ENCODE measurements around the gene ZSCAN1. TPM values are rescaled to one million over a fixed set of nuclear protein-coding genes. Genes with fewer than 3 reads are reported as not detected.
A peak's percentile ranks its signal among the peaks of the same experiment; 100 is the strongest.

ZSCAN1 gene
- total RNA-seq, 1 donor = not detected

DNA sequence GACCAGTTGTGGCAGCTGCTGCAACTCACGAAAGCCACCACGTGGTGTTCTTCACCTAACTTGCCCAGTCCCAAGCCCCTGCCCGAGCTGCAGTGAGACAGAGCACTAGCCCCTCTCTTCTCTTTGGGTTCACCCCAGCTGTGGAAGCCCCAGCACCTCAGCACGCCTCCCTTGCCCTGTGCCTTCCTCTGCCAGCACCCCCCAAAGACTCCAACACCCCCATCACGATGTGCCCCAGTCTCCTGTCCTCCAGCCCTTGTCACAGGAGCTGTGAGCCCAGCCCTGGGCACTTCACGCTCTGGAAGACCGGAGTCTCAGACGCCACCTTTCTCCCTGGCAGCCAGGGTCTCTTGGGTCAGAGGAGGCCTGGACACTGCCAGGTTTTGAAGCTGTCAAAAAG is 23.0 kb downstream of the ZSCAN1 start:
- no peak overlapping the region for H3K4me3 ChIP-seq (ENCODE audit: low read depth, low read length)
- TF ChIP-seq, protein P1, sequence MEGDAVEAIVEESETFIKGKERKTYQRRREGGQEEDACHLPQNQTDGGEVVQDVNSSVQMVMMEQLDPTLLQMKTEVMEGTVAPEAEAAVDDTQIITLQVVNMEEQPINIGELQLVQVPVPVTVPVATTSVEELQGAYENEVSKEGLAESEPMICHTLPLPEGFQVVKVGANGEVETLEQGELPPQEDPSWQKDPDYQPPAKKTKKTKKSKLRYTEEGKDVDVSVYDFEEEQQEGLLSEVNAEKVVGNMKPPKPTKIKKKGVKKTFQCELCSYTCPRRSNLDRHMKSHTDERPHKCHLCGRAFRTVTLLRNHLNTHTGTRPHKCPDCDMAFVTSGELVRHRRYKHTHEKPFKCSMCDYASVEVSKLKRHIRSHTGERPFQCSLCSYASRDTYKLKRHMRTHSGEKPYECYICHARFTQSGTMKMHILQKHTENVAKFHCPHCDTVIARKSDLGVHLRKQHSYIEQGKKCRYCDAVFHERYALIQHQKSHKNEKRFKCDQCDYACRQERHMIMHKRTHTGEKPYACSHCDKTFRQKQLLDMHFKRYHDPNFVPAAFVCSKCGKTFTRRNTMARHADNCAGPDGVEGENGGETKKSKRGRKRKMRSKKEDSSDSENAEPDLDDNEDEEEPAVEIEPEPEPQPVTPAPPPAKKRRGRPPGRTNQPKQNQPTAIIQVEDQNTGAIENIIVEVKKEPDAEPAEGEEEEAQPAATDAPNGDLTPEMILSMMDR (IDR thresholded peaks at IDR 0.05; ENCODE audit: insufficient read depth, low read length) = no peak
- DNase-seq (ENCODE audit: low read depth) = no peak

DNA sequence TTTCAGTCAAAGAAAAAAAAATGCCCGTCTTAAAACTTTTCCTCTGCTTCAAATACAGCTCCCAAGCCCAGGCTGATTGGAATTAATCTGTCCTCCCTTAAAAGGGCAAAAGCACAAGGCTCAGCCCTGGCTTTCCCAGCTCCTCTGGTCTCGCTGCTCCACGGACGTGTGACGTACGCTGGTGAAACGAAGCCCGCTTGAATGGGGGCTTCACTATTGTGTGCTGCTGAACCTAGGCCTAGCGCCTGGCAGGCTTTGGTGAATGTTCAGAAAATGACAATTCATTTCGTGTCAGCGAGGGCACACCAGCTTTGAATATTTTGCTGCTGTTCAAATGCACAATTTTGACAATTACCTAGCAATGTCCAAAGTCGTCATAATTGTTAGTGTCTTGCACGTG is 24.6 kb downstream of the ZSCAN1 start:
- H3K4me3 ChIP-seq (ENCODE audit: low read depth, low read length) = no peak overlapping the region
- TF ChIP-seq, protein P1 (IDR thresholded peaks at IDR 0.05; ENCODE audit: insufficient read depth, low read length) = no peak
- no peak for DNase-seq (ENCODE audit: low read depth)

DNA sequence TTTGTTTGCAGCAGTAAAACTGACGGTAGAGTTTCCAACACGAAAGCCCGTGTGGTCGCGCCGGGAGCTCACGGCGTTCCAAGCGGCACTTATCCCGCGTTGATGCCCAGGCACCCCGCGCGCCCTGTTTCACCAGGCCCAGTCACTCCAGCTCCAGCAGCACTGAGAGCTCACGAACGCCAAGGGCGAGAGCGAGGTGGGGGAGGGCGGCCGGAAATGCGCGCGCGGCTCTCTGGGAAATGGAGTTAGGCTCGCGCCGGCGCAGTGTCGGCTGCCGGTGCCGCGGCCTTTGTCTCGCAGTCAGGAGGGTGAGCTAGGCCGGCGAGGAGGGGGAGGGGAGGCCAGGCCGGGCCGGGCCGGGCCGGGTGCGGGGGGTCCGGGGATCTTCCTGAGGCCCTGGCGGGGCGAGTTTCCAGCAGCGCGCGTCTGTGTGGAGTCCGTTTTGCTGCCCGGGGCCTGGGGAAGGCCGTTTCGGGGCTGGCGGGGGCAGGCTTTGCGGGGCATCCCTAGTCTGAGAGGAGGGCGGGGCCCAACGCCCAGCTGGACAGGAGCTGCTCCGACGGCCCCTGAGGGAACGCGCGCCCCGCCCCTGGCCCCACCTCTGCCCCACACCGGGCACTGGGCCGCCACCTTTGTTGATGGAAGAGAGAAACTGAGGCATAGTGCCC is 25.3 kb downstream of the ZSCAN1 start, which contains the start of gene ZNF135:
TSS of gene ZNF135 (plus strand) at position 280 of the 668 bp plus-strand sequence. CDS start 721 bp downstream, outside the sequence.
- peak; percentile 66 for DNase-seq (ENCODE audit: low read depth)
- TF ChIP-seq, protein P1 (IDR thresholded peaks at IDR 0.05; ENCODE audit: insufficient read depth, low read length) = no peak

DNA sequence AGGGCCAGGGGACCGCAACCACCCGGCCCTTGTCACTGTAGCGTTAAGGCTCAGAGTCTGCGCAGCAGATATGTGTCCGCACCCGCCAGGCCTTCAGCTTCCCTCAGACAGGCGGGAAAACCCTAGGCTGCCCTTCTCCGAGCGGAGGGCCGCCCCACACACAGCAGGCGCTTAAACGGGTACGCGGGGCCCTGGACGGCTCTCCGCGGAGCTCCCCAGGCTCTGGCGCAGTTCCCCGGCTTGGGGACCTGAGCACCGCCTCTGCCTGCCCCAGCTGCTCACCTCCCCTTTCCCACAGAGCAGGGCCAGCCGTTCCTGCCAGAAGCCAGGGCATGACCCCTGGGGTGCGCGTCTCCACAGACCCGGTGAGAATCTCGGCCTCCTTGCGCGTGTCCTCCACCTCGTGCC is 25.9 kb downstream of the ZSCAN1 start:
- no peak for DNase-seq (ENCODE audit: low read depth)
- TF ChIP-seq, protein P1 (IDR thresholded peaks at IDR 0.05; ENCODE audit: insufficient read depth, low read length) = no peak

More for the DNA sequence above, 25.3 kb downstream of the ZSCAN1 start, which contains the start of gene ZNF135:
- peak within 1 kb of the TSS; percentile 58 for H3K4me3 ChIP-seq (ENCODE audit: low read depth, low read length)

DNA sequence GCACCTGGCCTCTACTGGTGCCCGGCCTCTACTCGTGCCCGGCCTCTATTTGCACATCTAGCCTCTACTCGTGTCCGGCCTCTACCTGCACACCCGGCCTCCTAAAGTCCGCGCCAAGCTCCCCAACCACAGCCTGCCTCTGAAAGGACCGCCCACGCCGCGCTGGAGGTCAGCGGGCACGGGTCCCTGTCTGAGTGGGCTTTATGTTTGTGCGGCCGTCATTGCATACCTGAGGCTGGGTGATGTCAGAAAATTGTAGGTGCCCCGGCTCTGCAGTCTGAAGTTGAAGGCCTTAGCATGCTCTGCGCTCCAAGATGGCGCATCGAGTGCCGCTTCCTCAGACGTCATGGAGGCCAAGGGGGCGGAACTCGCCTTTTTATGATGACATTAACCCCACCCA is 26.4 kb downstream of the ZSCAN1 start:
- DNase-seq (ENCODE audit: low read depth) = no peak
- no peak overlapping the region for H3K4me3 ChIP-seq (ENCODE audit: low read depth, low read length)
- TF ChIP-seq, protein P1 (IDR thresholded peaks at IDR 0.05; ENCODE audit: insufficient read depth, low read length) = no peak

More for the DNA sequence above, 25.9 kb downstream of the ZSCAN1 start:
- peak overlapping the region; percentile 58 for H3K4me3 ChIP-seq (ENCODE audit: low read depth, low read length)

DNA sequence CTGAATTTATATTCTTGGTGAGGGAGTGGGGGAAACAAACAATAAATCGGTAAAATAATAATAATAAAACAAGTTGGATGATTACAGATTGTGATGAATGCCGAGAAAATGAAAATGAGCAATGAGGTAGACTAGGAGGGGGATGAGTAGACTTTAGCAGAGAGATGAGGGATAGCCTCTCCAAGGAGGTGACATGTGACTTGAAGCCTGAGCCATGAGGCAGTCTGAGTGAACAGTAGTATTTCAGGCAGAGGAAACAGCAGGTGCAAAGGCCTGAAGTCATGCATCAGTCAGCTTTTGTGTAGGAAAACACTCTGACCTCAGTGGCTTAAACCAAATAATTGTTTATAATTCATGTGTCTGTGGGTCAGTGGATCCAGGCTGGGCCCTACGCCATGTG is 29.9 kb downstream of the ZSCAN1 start:
- no peak overlapping the region for H3K4me3 ChIP-seq (ENCODE audit: low read depth, low read length)
- no peak for DNase-seq (ENCODE audit: low read depth)
- TF ChIP-seq, protein P1 (IDR thresholded peaks at IDR 0.05; ENCODE audit: insufficient read depth, low read length) = no peak
